GM19099 (cell line): Measurements from ENCODE around the gene SPRED2.

Source experiments
- POLR2A ChIP-seq: IDR thresholded peaks from 3 replicates; pipeline ENCODE4 v1.6.1; 2011; ENCODE audit warnings: low read depth; ENCODE audit not compliant: insufficient read length; ENCODE audit errors: extremely low read depth

Gene SPRED2

GRCh38 chr2:65291216-65292105 is 140.9 kb downstream of the SPRED2 start:
- TF ChIP-seq POLR2A, result no peak

GRCh38 chr2:65287364-65287763 is 145.0 kb downstream of the SPRED2 start:
- no peak for TF ChIP-seq POLR2A

- no peak for TF ChIP-seq POLR2A
Measured at GRCh38 chr2:65282477-65283053, 149.8 kb downstream of the SPRED2 start.

DNA sequence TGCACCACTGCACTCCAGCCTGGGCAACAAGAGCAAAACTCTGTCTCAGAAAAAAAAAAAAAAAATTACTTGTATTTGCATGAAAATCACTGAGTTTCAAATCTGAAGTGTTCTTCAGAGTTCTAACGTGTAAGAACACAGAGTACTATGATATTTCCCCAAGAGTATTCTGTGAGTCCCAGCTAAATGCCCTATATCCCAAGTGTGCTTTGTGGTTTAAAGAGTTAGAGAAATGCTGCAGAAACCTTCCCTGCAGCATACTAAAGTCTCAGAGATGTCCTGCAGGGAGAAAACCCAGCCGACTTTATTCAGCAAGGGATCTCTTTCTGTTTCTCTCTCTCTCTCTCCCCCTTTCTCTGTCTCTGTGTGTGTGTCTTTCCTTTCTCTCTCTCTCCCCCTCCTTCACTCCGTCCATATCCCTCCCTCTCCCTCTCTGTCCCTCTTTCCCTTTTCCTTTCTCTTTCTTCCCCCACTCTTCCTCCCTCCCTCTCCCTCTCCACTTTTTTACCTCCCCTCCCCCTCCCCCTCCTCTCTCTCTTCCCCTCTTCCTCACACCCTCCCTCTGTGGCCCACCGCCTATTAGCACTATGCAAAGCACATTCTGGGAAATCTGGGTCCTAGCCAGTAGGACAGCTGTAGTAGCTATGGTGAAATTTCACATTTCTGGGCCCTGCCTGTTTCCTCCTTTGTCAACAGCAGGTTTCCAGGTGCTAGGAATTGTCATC is 150.6 kb downstream of the SPRED2 start:
- no peak for TF ChIP-seq POLR2A

DNA sequence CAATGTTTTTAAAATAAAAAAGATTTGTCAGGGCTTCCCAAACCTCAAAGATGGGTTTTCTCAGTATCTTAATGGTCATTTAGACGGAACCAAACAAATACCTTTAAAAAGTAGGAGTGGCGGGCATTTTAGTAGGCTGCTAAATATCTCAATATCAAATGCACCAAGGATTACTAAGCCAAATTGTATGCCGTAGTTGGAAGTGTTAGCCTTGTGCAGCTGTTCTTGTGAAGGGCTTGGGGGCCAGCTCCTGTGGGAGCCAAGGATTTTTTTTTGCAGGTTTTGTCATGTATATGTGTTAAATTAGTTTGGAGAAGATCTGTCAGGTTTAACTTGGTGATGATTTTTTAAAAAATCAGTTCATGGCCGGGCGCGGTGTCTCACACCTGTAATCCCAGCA is 152.6 kb downstream of the SPRED2 start:
- TF ChIP-seq POLR2A, result no peak

- no peak for TF ChIP-seq POLR2A
Measured at GRCh38 chr2:65278531-65278981, 153.8 kb downstream of the SPRED2 start.

DNA sequence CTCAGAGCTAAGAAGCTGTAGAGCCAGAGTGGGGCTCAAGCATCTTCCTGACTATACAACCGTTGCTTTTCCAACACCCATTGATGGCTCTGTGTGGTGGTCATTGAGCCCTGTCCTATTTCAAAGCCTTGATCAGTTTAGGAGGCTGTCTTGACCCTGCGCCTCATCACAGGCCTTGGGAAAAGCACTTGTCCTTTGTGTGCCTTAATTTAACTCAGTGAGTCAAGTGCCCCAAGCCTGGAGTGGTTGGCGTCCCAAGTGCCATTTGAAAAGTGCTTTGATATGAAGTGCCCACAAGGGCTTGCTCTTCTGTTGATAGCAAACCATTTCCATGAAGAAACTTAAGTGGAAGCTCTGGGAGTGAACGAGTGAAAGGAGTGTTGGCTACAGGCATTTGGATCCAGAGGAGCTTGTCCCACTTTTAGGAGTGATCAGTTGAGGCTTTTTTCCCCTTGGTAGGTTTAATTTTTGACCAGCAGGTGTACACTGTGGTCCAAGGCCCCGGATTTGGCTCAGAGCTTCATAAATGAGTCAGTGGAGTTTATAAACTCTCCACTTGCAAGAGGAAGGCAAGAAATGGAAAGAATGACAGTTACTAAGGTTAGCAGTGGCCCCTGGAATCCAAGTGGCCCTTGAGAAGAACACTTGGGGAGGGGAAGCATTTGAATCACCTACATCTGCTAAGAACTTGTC is 154.5 kb downstream of the SPRED2 start:
- TF ChIP-seq POLR2A, result no peak

DNA sequence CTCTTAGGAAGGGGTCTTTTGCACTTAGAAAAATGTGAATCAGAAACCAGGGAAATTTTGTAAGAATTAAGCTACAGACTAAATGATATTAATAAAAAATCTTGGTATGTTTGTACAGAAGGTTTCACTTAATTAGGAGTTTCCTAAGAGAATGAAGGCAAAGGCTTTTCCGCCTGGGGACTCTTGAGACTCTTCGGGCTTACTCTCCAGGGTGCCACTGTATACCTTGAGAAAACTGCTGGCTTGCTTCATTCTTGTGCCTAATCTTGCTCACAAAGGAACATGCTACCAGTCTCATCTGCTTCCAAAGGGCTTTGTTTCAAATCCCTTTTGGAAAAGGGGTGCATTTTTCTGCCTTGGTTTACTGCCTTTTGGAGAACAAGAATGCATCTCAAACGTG is 155.3 kb downstream of the SPRED2 start:
- no peak for TF ChIP-seq POLR2A

- no peak for TF ChIP-seq POLR2A
Measured at GRCh38 chr2:65276609-65277008, 155.8 kb downstream of the SPRED2 start.

- TF ChIP-seq POLR2A, result no peak
Measured at GRCh38 chr2:65275141-65275915, 157.1 kb downstream of the SPRED2 start.

DNA sequence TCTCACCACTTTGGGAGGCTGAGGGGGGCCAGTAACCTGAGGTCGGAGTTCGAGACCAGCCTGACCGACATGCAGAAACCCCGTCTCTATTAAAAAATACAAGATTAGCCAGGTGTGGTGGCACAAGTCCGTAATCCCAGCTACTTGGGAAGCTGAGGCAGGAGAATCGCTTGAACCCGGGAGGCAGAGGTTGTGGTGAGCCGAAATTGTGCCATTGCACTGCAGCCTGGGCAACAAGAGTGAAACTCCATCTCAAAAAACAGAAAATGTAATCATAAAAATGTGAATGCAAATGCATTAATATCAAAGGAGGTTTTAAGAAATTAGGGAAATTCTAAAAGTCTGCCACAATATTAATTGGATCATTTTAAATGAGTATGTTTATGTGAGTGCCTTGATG is 159.1 kb downstream of the SPRED2 start:
- no peak for TF ChIP-seq POLR2A

GRCh38 chr2:65268957-65269356 is 163.4 kb downstream of the SPRED2 start:
- TF ChIP-seq POLR2A, result no peak

GRCh38 chr2:65267008-65267407 is 165.4 kb downstream of the SPRED2 start:
- no peak for TF ChIP-seq POLR2A

GRCh38 chr2:65265671-65266045 is 166.7 kb downstream of the SPRED2 start:
- no peak for TF ChIP-seq POLR2A
